GF-D8 (cell line): ENCODE data around the gene USP21.

ENCODE experiments used
- DNase-seq: peaks from one replicate; lab custom pipeline; 2025; lab: John Stamatoyannopoulos, UW

USP21 gene

GRCh38 chr1:161193561-161194235 is 34.4 kb downstream of the USP21 start:
- DNase-seq = no peak

- DNase-seq = no peak
Observed at GRCh38 chr1:161195171-161195570, 35.9 kb downstream of the USP21 start.

- DNase-seq = no peak
Observed at GRCh38 chr1:161196111-161196510, 36.8 kb downstream of the USP21 start.

GRCh38 chr1:161196521-161197451 is 37.5 kb downstream of the USP21 start:
- no peak for DNase-seq

- DNase-seq = no peak
Observed at GRCh38 chr1:161197560-161198193, 38.4 kb downstream of the USP21 start.

- DNase-seq = no peak
Observed at GRCh38 chr1:161198194-161198896, 39.0 kb downstream of the USP21 start.

- DNase-seq = no peak
Observed at GRCh38 chr1:161198897-161199431, 39.7 kb downstream of the USP21 start, which contains the start of gene ADAMTS4. Gene ADAMTS4, minus strand, starts transcription at chr1:161199054. Its CDS starts 427 bp downstream, at chr1:161198627.

- no peak for DNase-seq
Observed at GRCh38 chr1:161199506-161200139, 40.3 kb downstream of the USP21 start.

GRCh38 chr1:161200421-161200991 is 41.2 kb downstream of the USP21 start:
- no peak for DNase-seq

- peak; percentile 57 for DNase-seq
Observed at GRCh38 chr1:161200992-161201835, 41.9 kb downstream of the USP21 start.

- peak; percentile 95 for DNase-seq
Observed at GRCh38 chr1:161201836-161202712, 42.8 kb downstream of the USP21 start, which contains the start of gene NDUFS2. Gene NDUFS2, plus strand, starts transcription at chr1:161202367. Its CDS starts 19 bp downstream, at chr1:161202386.

GRCh38 chr1:161206411-161207140 is 47.3 kb downstream of the USP21 start:
- DNase-seq = no peak

- no peak for DNase-seq
Observed at GRCh38 chr1:161207173-161207572, 47.9 kb downstream of the USP21 start.

- DNase-seq = peak; percentile 36
Observed at GRCh38 chr1:161209790-161210409, 50.6 kb downstream of the USP21 start.

- no peak for DNase-seq
Observed at GRCh38 chr1:161214369-161214768, 55.1 kb downstream of the USP21 start.

GRCh38 chr1:161215076-161215475 is 55.8 kb downstream of the USP21 start, which contains the start of gene FCER1G:
Gene FCER1G, plus strand, starts transcription at chr1:161215295. Its CDS starts 27 bp downstream, at chr1:161215322.
- peak; percentile 78 for DNase-seq
